Loucy (cell line): Measurements from ENCODE around the gene RABIF.

Experiments
- H2AFZ ChIP-seq: fragments of 200-600 bp; sonication (generic); 2 replicates; pipeline ENCODE4 v1.6.0; 2016; ENCODE audit warnings: antibody characterized with exemption, mild to moderate bottlenecking, low read length, moderate library complexity
- H3F3A ChIP-seq: fragments of 200-600 bp; 2 replicates; pipeline ENCODE4 v1.6.0; 2016; ENCODE audit warnings: antibody characterized with exemption, low read depth, mild to moderate bottlenecking
- H3K27me3 ChIP-seq: fragments of 200-600 bp; sonication (generic); 2 replicates; pipeline ENCODE4 v1.6.1; 2014; ENCODE audit warnings: low read length, mild to moderate bottlenecking; ENCODE audit not compliant: insufficient read depth, poor library complexity, severe bottlenecking
- H3K36me3 ChIP-seq: fragments of 200-600 bp; sonication (generic); 2 replicates; pipeline ENCODE4 v1.6.1; 2016; ENCODE audit warnings: low read length; ENCODE audit not compliant: insufficient read depth
- H3K4me1 ChIP-seq: fragments of 200-600 bp; sonication (generic); 2 replicates; pipeline ENCODE4 v1.5.1; 2014; ENCODE audit warnings: low read length, mild to moderate bottlenecking; ENCODE audit not compliant: insufficient read depth, poor library complexity, severe bottlenecking
- H3K4me2 ChIP-seq: fragments of 200-600 bp; sonication (generic); 2 replicates; pipeline ENCODE4 v1.6.0; 2014; ENCODE audit warnings: antibody characterized with exemption, low read length, low read depth, mild to moderate bottlenecking; ENCODE audit not compliant: poor library complexity, severe bottlenecking
- H3K4me3 ChIP-seq: fragments of 200-600 bp; sonication (generic); 2 replicates; pipeline ENCODE4 v1.5.1; 2014; ENCODE audit warnings: low read length, mild to moderate bottlenecking, mixed read lengths; ENCODE audit not compliant: poor library complexity, severe bottlenecking
- H3K79me2 ChIP-seq: fragments of 200-600 bp; sonication (generic); 2 replicates; pipeline ENCODE4 v1.6.1; 2014; ENCODE audit warnings: low read length; ENCODE audit not compliant: insufficient read depth
- H3K9ac ChIP-seq: fragments of 200-600 bp; sonication (generic); 2 replicates; pipeline ENCODE4 v1.6.0; 2014; ENCODE audit warnings: mild to moderate bottlenecking, low read depth, low read length, moderate library complexity; ENCODE audit not compliant: poor library complexity, severe bottlenecking
- H3K9me2 ChIP-seq: fragments of 200-600 bp; sonication (generic); replicated peaks from 2 replicates; pipeline ENCODE4 v1.6.1; 2016; ENCODE audit warnings: low read depth, low read length, mixed read lengths
- H3K9me3 ChIP-seq: fragments of 200-600 bp; sonication (generic); 2 replicates; pipeline ENCODE4 v1.6.1; 2014; ENCODE audit warnings: mild to moderate bottlenecking, antibody characterized with exemption, low read length, low read depth; ENCODE audit not compliant: insufficient read depth
- H4K20me1 ChIP-seq: fragments of 200-600 bp; sonication (generic); 2 replicates; pipeline ENCODE4 v1.6.0; 2014; ENCODE audit warnings: antibody characterized with exemption, low read length, mild to moderate bottlenecking; ENCODE audit not compliant: insufficient read depth, poor library complexity, severe bottlenecking
- CTCF ChIP-seq: fragments of 200-600 bp; sonication (generic); conservative IDR thresholded peaks from 2 replicates; pipeline ENCODE4 v1.5.1; 2014; ENCODE audit warnings: mild to moderate bottlenecking, antibody characterized with exemption, low read length
- EZH2phosphoT487 ChIP-seq: fragments of 200-600 bp; IDR thresholded peaks from 2 replicates; pipeline ENCODE4 v1.6.1; 2018; ENCODE audit warnings: antibody characterized with exemption, mild to moderate bottlenecking, moderate library complexity, borderline replicate concordance

Gene RABIF

GRCh38 chr1:202852163-202852904 is 36.6 kb downstream of the RABIF start:
- Histone ChIP-seq H3K27me3 (no peaks in the 10 kb centered on the region), H3K9me2 (no peaks in the 10 kb centered on the region), H3K4me1 (peaks cover 8% of the 10 kb centered on the region), H2AFZ (peak overlapping the region; percentile 100), H3F3A (no peaks in the 10 kb centered on the region), H3K36me3 (no peaks in the 10 kb centered on the region), H3K9me3 (no peaks in the 10 kb centered on the region), H3K79me2 (no peaks in the 10 kb centered on the region), H3K4me3 (no peak overlapping the region), H4K20me1 (no peaks in the 10 kb centered on the region), H3K9ac (no peak overlapping the region), H3K4me2 (no peak overlapping the region)
- TF ChIP-seq CTCF (peak; percentile 92), EZH2phosphoT487 (no peak)

- TF ChIP-seq CTCF: no peak
- TF ChIP-seq EZH2phosphoT487: no peak
- Histone ChIP-seq H3K27me3 (no peaks in the 10 kb centered on the region), H3K9ac (no peak overlapping the region), H4K20me1 (no peaks in the 10 kb centered on the region), H3F3A (no peaks in the 10 kb centered on the region), H3K36me3 (no peaks in the 10 kb centered on the region), H2AFZ (peak overlapping the region; percentile 65; the same call in 1 of the 2 replicates), H3K9me2 (no peaks in the 10 kb centered on the region), H3K4me2 (no peak overlapping the region), H3K79me2 (no peaks in the 10 kb centered on the region), H3K4me1 (peaks cover 8% of the 10 kb centered on the region), H3K9me3 (no peaks in the 10 kb centered on the region), H3K4me3 (no peak overlapping the region)
Measured at GRCh38 chr1:202850593-202851362, 38.2 kb downstream of the RABIF start.

GRCh38 chr1:202848191-202848542 is 40.8 kb downstream of the RABIF start:
- Histone ChIP-seq H3K9me2 (no peaks in the 10 kb centered on the region), H3K79me2 (no peaks in the 10 kb centered on the region), H3K4me3 (no peak overlapping the region), H3K36me3 (no peaks in the 10 kb centered on the region), H3K27me3 (no peaks in the 10 kb centered on the region), H3K4me2 (no peak overlapping the region), H3K9ac (no peak overlapping the region), H2AFZ (no peak overlapping the region), H3K9me3 (no peaks in the 10 kb centered on the region), H4K20me1 (no peaks in the 10 kb centered on the region), H3K4me1 (peaks cover 8% of the 10 kb centered on the region), H3F3A (no peaks in the 10 kb centered on the region)
- no peak for TF ChIP-seq EZH2phosphoT487
- no peak for TF ChIP-seq CTCF
